ENCODE results near the gene SRR. TPM values are rescaled to one million over a fixed set of nuclear protein-coding genes. Genes with fewer than 3 reads are reported as not detected.

The SRR gene
- total and polyA plus RNA-seq, 2 donors (not counting 3 experiments of a cell fraction or from before 2014, with no cell fraction given): 13.7 to 20.1 TPM

DNA sequence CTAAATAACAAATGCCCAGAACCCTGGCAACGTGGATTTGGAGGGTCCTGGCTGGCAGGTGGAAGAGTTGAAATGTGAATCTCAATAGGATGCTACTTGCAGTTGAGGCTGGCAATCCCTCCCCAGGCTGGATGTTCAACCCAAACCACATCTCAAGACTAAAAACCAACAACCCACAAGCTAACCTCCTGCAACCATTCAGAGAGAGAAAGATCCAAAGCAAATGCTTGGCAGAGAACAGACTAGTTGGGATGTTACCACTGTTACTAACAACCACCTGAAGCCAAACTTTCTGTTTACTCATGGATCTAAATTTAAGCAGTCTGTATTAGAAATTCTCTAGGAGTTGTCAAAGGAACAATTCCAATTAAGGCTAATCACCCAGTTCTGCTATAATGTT, 28.0 kb upstream of the SRR start:
- H3K4me2 ChIP-seq (ENCODE audit: insufficient read depth, low read length): no peak overlapping the region
- H3K9me3 ChIP-seq (replicated peaks; ENCODE audit: control insufficient read depth, insufficient read depth, low read length): no peaks in the 10 kb centered on the region
- no peak for TF ChIP-seq GATA2 (IDR thresholded peaks at IDR 0.05; ENCODE audit: insufficient read depth, insufficient read length, low read depth, low read length)
- no peak for TF ChIP-seq FOS (IDR thresholded peaks at IDR 0.05; ENCODE audit: borderline replicate concordance, insufficient read depth, low read length)
- TF ChIP-seq JUN (IDR thresholded peaks at IDR 0.05; ENCODE audit: borderline replicate concordance, insufficient read depth, insufficient read length, low read depth): no peak
- no peak for TF ChIP-seq POLR2A (IDR thresholded peaks at IDR 0.05; ENCODE audit: low read depth, low read length)
- TF ChIP-seq EZH2 (IDR thresholded peaks at IDR 0.05; ENCODE audit: borderline replicate concordance, low read depth, low read length, severe bottlenecking): no peak
- TF ChIP-seq POLR2AphosphoS5 (IDR thresholded peaks at IDR 0.05; ENCODE audit: insufficient read depth, low read depth, low read length): no peak
- no peak for TF ChIP-seq MYC (IDR thresholded peaks at IDR 0.05; ENCODE audit: low read depth, low read length)
- TF ChIP-seq, protein P1, sequence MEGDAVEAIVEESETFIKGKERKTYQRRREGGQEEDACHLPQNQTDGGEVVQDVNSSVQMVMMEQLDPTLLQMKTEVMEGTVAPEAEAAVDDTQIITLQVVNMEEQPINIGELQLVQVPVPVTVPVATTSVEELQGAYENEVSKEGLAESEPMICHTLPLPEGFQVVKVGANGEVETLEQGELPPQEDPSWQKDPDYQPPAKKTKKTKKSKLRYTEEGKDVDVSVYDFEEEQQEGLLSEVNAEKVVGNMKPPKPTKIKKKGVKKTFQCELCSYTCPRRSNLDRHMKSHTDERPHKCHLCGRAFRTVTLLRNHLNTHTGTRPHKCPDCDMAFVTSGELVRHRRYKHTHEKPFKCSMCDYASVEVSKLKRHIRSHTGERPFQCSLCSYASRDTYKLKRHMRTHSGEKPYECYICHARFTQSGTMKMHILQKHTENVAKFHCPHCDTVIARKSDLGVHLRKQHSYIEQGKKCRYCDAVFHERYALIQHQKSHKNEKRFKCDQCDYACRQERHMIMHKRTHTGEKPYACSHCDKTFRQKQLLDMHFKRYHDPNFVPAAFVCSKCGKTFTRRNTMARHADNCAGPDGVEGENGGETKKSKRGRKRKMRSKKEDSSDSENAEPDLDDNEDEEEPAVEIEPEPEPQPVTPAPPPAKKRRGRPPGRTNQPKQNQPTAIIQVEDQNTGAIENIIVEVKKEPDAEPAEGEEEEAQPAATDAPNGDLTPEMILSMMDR (IDR thresholded peaks at IDR 0.05; ENCODE audit: extremely low read depth in 1 of 2, insufficient read depth in 1 of 2, low read depth in 1 of 2, low read length in 2 of 2): no peak
- TF ChIP-seq, protein P2, sequence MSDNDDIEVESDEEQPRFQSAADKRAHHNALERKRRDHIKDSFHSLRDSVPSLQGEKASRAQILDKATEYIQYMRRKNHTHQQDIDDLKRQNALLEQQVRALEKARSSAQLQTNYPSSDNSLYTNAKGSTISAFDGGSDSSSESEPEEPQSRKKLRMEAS (IDR thresholded peaks at IDR 0.05; ENCODE audit: insufficient read depth, insufficient read length): no peak
- H3K27me3 ChIP-seq (ENCODE audit: control insufficient read depth in 2 of 2, insufficient read depth in 2 of 2, low read length in 2 of 2): no peaks in the 10 kb centered on the region
- H3K36me3 ChIP-seq (ENCODE audit: control insufficient read depth in 2 of 2, extremely low read depth in 1 of 2, insufficient read depth in 2 of 2, low read length in 2 of 2): peaks cover 11 to 12% of the 10 kb centered on the region in 2 experiments
- H3K27ac ChIP-seq (ENCODE audit: insufficient read depth, low read depth, low read length): no peak overlapping the region
- ChIA-PET CTCF (no interaction called here), POLR2A (no interaction called here)
- no TSS peak for BruUV-seq (replicated peaks)
- no peak overlapping the region for H3K9ac ChIP-seq (replicated peaks; ENCODE audit: extremely low read depth, insufficient read depth, low read length)
- no peak overlapping the region for H2AFZ ChIP-seq (ENCODE audit: low read depth, low read length)
- FAIRE-seq (no peak), DNase-seq (ENCODE audit: low read depth, low spot score) (no peak)
- no peaks in the 10 kb centered on the region for H3K79me2 ChIP-seq (ENCODE audit: control insufficient read depth, insufficient read depth, low read length)
- H3K4me3 ChIP-seq (replicated peaks in 1 of 3; ENCODE audit: insufficient read depth in 1 of 3, low read depth in 1 of 3, low read length in 3 of 3): no peak overlapping the region
- dilution Hi-C loops (cut with MboI; ENCODE audit: extremely low pct_ligation_motif_present, low sequenced_read_pairs) (no loop called here), intact Hi-C loops (cut with micrococcal nuclease) (no loop called here)
- H3K9me1 ChIP-seq (replicated peaks; ENCODE audit: control insufficient read depth, extremely low read depth, insufficient read depth, low read length): no peaks in the 10 kb centered on the region
- H4K20me1 ChIP-seq (replicated peaks; ENCODE audit: control insufficient read depth, extremely low read depth, insufficient read depth, low read length): no peaks in the 10 kb centered on the region
- no peaks in the 10 kb centered on the region for H3K4me1 ChIP-seq (ENCODE audit: control insufficient read depth, extremely low read depth, insufficient read depth, low read length)

Measured in endothelial cell of umbilical vein (primary cell).